ENCODE data around the gene NFASC.
A peak's percentile ranks its signal among the peaks of the same experiment; 100 is the strongest.

Gene NFASC

DNA sequence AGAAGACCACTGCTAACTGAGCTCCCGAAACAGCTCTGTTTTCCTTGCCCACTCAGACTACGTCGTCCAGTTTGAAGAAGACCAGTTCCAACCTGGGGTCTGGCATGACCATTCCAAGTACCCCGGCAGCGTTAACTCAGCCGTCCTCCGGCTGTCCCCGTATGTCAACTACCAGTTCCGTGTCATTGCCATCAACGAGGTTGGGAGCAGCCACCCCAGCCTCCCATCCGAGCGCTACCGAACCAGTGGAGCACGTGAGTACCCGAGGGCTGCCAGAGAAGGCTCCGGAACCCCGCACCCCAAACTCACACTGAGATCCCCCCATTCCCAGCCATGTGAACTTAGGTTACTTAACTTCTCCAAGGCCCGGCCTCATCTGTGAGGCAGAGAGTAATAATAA lies 108.6 kb downstream of the NFASC start:
- no peak for DNase-seq (ENCODE audit: low read depth, low spot score)

DNA sequence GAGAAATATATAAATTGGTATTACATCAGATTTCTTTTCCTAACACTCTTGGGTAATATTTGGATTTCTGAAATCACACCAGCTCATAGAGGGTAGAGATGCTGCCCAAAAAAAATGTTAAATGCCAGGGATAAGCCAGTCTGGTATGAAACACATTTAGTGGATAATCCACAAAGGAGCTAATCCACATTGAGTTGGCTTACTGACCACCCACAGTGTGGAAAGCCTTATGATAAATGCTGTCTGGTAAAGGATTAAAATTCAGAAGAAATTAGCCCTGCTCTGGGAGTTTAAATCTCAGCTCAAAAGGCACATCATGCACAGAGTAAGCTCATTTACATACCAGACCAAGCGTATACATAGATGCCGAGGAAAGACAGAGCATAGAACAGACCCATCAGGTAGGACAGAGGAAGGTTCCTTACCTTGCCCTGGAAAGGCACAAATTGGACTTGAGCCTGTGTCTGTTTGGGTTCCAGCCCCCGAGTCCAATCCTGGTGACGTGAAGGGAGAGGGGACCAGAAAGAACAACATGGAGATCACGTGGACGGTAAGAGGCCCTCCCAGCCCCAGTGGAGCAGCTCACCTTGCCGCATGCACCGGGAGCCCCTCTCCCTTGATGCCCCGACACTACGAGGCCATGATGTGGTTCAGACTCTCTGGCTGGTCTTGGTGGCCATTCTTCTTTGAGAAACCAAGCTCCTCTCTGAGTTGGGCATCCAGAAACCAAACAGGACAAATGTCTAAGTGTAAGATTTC lies 109.4 kb downstream of the NFASC start:
- DNase-seq (ENCODE audit: low read depth, low spot score), result no peak

DNA sequence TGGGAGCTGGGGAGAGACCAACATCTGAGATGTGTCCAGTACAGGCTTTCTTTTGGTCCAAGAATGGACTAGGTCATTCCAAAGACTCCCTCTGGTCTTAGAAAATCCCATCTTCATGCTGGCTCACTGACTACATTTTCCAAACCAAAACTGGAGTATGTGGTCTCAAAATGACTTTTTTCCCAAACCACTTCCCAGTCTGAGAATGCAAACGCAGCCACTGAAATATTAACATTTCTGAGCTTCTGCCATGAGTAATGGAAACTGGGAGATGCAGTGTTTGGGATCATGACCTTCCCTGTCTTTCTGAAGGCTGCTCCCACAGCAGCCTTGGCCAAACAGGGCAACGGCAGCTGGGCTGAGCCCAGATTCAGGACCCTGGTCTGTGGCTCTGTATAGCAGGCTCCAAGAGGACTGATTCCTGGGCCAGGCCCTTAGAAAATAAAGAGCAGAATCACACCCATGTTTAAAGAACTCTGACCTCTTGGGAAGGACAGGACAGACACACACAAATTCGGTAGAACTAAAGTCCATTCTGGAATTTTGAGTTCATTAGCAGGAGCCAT lies 110.3 kb downstream of the NFASC start:
- DNase-seq (ENCODE audit: low read depth, low spot score), result no peak

DNA sequence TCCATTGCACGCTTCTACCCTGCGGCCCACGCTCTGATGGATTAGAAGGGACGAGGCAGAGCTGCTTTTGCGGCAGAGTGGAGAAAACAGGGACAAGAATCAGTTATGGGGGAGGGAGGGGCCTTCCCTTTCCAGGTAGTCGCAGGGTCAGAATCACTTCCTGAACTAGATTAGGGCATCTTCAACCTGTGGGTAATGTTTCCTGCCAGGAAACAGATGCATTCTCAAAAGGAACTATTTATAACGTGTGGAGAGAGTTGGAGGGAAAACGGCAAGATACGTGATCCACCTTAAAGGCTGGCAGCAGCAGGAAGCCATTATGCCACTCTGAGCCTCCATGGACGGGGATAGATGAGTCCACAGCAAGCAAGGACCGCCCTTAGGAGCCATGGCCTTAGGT lies 112.5 kb downstream of the NFASC start:
- DNase-seq (ENCODE audit: low read depth, low spot score), result no peak

DNA sequence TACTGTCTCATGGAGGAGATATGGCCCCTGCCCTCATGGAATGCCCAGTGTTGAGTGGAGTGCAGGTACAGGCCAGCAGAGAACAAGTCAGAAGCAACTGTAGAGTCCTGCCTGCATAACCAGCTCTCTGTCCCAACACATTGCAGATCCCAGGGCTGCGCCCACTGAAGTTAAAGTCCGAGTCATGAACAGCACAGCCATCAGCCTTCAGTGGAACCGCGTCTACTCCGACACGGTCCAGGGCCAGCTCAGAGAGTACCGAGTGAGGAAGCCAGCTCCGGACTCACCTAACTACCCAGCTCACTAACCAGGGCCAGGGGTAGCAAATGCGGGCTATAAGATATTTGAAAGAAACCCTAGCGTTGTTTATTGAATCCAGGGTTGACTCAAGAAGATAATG lies 113.2 kb downstream of the NFASC start:
- DNase-seq (ENCODE audit: low read depth, low spot score), result no peak

DNA sequence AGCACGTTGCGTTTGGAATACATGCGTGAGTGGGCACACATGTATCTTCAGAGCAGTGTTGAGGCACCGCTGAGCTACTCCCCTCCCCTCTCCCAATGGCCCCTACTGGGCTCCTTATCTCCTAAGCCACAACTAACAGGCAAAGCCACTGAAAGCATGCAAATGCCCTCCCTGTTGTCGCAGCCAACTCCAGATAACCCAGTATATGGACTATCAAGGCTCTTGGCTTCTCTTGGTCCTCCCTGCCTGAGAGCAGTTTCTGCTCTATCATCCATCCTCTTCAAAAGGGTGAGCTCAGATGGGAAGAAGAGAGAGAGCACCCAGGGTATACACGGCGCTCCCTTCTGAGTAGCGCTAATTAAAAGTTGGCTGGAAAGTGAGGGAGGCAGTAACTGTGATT lies 113.8 kb downstream of the NFASC start:
- DNase-seq (ENCODE audit: low read depth, low spot score), result no peak

DNA sequence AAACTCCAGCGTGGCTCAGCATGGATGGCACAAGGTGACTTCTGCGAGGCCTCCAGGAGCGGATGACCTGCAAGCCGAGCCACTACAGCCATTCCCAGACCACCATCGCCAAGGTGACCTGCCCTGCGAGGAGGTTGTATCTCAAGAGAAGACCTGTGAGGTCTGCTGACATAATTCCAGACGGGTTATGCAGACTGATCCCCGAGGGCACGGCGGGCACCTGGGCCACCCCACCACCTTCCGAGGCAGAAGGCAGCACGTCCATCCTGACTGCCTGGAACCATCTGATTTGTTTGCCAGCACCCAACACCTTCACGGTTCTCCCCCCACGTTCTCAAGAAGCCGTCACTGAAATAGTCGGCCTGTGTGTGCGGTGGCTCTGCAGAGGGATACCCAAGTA lies 115.5 kb downstream of the NFASC start:
- DNase-seq (ENCODE audit: low read depth, low spot score), result no peak

DNA sequence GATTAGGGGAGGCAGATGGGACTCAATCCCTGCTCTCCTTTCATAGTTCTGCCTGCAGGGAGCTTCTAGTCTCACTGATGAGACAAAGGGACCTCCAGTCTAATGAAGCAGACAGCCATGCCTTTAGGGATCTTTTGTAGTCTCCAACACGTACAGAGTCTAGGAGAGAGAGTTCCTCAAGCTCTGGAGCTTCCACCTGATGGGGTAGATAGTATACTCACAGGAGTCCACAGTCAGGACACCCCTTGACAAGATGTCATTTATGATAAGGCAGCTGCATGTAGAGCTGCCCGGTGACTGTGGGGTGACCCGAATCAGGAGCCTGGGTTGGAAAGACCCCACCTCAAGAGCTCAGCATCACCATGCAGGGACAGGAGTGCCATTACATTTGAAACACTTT lies 117.0 kb downstream of the NFASC start:
- no peak for DNase-seq (ENCODE audit: low read depth, low spot score)

DNA sequence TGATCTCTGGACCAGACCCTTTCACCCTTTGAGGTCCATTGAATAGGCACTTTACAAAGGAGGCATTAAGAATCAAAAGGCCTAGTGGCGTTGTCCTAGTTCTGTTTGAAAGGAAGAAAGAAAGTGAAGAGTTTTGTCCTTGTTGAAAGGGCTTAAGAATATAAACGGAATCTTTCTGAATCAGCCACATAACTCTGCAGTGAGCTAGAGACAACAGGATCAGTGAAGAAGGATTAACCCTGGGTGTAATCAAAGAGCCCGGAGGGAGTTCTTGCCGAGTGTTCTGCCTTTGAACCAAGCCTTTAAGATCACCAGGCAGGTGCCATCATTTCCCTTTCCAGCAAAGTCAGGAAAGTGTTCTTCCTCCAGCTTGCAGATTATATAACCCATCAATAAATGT lies 117.5 kb downstream of the NFASC start:
- no peak for DNase-seq (ENCODE audit: low read depth, low spot score)

DNA sequence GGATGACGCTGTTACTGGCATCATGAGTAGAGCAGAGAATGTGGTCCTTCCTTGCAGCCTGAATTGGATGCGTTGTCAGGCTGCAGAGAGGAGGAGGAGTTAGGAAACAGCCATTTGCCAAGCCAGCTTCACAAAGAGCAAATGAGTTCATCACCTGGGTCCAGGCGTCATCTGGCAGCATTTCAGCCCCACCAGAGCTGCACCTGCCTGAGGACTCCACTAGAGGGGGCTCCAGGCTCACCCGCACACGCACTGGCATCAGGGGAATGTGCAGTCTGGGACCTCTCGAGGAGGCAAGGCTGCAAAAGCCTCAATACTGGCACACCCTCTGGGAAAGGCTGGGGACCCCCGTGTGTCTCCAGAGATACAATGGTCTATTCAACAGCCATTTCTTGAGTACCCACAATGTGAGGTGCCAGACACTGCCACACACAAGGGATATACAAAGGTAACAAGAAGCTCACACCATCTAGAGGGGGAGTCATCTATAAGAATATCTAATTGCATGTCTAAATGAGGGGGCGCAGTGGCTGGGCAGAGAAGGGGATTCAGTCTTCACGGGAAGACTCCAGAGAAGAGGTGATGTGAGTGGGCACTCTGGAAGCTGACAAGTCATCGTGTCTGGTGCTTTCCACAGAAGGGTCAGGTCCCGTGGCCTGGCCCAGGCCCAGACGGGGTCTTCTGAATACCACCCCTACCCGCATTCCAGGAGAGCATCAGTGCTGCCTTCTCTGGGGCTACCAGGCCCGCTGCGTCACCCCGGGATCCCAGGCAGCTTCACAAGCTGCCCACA lies 118.8 kb downstream of the NFASC start:
- peak; percentile 17 for DNase-seq (ENCODE audit: low read depth, low spot score)

DNA sequence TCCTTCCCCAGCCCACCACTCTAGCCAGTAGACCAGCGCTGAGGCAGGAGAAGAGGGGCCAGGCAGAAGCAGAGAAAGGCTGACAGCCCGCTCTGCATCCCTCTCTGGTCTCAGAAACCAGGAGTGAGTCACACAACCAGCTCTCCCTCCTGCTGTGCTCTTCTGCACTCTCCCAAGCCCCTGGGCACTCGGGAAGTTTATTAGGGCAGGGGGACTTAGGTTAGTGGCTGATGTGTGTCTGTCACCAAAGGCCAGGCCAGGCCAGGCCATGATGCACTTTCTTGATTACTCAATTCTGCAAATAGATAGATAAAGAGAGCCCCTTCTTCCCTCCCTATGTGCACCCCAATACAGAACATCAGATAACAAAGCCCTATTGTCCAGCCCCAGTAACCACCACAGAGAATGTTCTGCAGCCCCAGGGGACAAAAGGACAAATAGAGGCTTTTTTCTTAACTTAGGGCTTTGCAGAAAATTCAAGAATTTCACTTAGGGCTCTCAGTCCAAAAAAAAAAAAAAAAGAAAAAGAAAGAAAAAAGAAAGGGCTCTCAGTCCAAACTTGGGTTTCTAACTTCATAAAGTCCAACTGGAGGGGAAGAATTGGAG lies 119.5 kb downstream of the NFASC start:
- no peak for DNase-seq (ENCODE audit: low read depth, low spot score)

DNA sequence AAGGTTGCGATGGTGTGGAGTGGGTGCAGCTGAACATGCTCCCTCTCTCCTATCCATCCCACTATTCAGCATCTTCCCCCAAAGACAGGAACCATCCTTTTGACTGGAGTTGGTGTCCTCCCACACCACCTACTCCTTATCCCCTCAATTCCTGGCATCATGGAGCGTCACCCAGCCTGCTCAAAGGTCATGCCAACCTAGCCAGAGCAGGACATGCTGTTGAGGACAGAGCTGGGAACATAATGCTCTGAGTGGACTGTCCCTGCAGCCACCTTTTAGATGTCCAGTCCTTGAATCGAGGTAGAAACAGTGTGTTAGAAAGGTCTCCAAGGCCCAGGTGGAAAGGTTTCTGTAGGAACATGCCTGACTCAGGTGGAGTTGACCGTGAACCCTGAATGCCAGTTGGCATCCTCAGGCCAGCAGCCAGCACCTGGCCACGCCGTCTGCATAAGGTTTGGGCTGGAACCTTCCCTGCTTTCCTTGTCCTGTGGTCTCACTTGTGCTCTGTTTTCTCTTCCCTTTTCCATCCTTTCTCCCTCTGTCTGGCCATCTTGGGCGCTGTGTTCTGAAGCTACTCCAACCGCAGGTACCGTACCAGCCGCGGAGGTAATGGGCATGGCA lies 120.2 kb downstream of the NFASC start:
- DNase-seq (ENCODE audit: low read depth, low spot score), result no peak

DNA sequence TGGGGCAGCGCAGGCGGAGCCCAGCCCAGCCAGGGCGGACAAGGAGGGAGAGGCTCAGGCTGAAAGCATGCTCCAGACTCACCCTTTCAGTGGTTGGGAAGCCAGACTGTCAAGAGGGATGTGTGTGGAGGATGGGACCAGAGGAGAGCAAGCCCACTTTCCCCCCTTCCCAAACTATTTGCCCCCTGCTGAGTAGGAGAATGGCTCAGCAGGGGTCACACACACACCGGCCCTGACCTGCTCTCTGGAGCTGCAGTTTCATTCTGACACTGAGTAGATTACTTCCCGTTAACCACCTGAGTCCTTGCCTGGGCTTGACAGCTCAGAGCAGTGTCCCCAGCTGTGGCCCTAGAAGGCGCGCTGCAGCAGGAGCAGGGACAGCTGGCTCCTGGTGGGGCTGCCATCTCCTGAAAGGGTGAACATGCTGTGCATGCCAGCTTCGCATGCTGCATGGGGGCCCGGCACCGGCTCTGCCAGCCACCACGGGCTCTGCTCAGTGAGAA lies 120.7 kb downstream of the NFASC start:
- DNase-seq (ENCODE audit: low read depth, low spot score), result no peak

DNA sequence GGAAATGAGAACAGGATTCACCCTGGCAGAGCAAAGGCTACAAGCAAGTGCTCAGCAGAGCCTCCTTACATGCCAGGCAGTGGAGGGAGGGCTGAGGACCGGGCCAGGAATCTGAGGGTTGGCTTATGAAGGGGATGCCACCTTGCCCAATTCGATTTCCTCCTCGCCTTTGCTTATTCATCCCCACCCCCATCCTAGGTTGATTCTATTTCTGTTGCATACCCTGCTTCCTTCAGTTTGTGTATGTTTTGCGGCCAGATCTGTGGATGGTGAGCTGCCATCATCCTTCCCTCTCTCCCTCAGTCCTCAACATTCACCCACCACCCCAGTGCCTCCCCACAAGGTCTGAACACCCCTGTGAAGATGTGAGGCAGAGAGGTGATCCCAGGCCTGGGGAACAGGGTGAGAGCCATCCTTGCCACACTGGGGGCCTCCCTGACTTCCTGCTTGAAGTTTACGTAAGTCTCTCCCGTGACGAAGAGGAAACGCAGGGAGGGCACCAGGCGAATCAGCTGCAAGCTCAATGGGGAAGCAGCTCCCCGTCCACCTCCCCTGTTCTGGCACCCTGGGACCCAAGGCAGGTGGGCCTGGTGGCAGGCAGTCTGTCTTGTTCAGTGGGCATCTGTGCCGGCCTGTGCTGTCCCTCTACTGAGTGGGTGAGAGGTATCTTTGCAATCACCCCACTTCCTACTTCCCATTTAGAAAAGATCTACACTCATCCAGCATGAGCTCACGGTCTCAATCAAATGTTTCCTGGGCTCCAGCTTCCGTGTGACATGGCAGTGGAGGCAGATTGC lies 121.7 kb downstream of the NFASC start:
- no peak for DNase-seq (ENCODE audit: low read depth, low spot score)

DNA sequence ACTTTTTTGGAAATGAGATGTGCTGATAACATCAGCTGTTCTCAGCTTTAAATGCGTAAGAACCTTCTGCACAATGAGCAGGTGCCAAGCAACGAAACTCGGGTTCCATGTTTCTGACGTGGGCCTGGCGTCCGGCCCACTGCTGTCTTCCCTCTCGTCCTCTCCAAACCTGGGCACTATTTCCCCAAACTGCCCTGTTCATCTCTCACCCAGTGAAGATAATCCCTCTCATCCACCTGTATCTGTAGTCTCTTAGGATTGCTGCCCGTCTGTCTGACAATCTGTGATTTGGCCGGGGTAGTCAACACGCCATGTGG lies 122.3 kb downstream of the NFASC start:
- no peak for DNase-seq (ENCODE audit: low read depth, low spot score)

DNA sequence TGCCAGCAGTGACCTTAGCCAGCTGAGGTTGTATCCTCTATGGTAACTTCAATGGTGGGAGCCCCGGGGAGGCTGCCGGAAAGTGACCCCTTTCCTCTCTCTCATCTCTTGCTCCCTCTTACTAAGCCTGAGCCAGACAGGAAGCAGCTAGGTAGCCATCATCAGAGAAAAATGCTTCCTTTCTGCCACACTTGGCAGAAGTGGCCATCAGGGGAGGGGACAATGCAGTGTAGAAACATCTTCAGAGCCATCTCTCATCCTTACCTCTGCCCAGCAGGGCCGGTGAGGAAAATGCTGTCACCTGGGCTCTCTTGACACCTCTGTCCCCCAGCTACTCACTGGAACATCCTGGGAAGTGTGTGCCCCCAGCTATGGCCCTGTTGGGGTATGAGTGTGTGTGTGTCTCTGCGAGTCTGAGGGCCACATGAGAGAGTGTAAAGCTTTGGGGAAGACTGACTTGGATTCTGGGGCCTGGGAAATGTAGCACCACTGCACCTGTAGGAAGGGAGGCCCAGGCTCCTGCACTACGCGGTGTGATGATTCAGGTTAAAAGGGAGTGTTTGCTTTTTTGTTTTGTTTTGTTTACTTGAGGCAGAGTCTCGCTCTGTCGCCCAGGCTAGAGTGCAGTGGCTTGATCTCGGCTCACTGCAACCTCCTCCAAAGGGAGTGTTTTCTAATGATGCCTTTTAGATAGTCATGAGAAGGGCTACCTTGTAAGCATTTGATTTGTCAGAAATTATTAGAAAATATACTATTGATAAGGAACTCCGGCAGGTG lies 123.6 kb downstream of the NFASC start:
- no peak for DNase-seq (ENCODE audit: low read depth, low spot score)

DNA sequence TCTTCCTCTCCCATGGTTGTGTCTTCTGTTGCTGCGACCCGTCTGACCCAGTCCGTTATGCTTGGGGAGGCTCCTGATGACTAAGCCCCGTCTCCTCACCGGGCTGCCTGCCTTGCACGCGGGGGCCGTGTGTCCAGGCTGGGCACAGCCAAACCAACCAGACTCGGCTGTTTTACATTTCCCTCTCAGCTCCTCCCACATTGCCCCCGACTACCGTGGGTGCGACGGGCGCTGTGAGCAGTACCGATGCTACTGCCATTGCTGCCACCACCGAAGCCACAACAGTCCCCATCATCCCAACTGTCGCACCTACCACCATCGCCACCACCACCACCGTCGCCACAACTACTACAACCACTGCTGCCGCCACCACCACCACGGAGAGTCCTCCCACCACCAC lies 126.3 kb downstream of the NFASC start:
- no peak for DNase-seq (ENCODE audit: low read depth, low spot score)

DNA sequence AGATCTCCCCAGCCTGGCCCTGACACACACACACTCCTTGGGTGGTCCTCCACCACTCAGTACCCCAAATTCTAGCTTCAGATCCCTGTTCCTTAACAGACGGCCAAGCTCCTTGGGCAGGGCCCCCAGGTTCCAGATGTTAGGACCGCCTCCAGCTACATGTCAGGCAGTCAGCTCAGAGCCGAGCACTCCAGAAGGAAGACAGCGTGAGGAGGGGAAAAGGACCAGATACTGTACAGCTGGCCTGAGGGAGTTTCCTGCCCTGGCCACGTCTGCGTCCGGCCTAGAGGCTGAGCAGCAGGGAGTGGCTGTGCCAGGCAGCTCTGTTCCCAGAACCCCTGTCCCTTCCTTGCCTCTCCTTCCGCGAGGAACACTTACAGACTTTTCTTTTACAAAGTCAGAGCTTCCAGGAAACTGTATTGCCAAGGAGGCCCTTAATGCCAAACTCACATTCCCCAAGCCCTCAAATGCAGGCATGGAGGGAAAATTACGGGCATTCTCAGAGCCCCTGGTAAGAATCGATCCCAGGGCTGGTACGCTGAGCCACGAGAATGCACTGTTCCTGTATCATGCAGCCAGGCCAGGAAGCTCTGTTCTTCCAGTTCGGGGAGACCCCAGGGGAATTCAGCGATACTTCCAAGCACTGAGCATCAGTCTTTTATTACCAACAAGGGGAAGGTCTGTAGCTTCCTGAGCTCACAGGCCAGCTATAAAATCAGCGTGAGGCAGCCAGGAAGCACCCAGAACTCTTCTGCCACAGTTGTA lies 127.1 kb downstream of the NFASC start:
- no peak for DNase-seq (ENCODE audit: low read depth, low spot score)

DNA sequence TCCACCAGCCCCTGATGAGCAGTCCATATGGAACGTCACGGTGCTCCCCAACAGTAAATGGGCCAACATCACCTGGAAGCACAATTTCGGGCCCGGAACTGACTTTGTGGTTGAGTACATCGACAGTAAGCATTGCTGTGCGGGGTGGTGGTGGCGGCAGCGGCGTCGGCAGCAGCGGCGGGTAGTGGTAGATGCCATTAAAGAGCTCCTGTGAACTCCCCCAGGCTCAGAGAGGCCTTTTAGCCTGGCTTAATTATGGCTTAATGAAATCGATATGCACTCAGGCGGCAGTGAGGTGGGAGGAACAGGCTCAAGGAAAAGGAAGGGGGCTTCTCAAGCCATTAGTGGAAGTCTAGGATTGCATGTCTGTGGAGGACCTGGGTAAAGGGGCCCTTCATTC lies 130.5 kb downstream of the NFASC start:
- DNase-seq (ENCODE audit: low read depth, low spot score), result no peak

DNA sequence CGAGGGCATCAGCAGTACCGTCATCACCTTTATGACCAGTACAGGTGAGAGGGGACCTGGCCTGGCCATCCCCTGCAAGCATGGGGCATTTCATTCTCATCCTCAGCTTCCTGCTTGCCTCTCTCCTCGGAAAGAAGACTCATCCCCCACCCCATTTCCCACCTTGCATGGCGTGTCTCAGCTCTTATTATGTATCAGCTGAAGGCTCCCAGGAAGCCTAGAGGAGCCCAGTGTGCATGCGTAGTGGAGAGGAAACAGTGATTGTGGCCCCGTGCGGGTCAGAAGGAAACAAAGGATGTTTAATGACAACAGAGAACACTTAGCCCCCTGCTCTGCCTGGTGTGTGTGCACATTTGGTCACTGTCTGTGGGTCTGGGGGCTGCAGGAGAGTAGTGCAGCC lies 132.0 kb downstream of the NFASC start:
- DNase-seq (ENCODE audit: low read depth, low spot score), result no peak

Measured in brain pericyte (primary cell).